GM12801 (cell line): ENCODE measurements around the gene ARHGAP42.

Source experiments
- TF ChIP-seq, protein P1 (sequence below): IDR thresholded peaks from one replicate; pipeline ENCODE4 v1.5.1; 2011; ENCODE audit warnings: control low read depth; ENCODE audit not compliant: insufficient read length; ENCODE audit errors: extremely low read depth

The ARHGAP42 gene

DNA sequence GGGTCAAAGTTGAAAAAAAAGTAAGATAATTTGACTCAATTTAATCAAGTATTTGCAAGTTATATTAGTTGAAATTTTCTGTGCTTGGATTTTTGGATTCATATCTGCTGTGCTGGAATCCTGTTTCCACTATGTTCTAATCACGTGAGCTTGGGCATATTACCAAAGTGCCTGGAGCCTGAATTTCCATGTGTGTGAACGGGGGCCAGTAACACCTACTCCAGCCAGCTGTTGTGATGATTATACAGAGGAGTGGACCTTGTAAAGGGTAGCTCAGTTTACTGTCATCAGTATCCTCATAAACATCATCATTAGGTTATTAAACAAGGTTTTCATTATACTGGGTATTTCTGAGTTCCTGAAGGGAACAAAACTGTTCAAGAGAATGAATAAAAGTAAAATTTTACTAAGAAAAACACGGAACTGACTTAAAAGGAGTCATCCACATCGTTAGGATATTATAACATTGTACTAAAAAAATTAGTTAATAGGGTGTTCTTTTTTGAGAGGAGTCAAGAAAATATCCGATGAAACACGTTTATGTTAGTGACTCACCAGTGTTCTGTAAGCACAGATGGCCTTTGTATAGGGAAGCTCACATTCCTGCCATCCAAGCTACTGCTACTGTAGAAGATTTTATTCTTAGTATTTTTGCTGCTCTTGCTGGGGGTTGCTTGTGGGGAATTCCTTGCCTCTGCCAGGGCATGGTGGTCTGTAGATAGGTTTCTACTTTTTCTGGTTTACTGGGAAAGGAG lies 144.1 kb downstream of the ARHGAP42 start:
- TF ChIP-seq, protein P1, sequence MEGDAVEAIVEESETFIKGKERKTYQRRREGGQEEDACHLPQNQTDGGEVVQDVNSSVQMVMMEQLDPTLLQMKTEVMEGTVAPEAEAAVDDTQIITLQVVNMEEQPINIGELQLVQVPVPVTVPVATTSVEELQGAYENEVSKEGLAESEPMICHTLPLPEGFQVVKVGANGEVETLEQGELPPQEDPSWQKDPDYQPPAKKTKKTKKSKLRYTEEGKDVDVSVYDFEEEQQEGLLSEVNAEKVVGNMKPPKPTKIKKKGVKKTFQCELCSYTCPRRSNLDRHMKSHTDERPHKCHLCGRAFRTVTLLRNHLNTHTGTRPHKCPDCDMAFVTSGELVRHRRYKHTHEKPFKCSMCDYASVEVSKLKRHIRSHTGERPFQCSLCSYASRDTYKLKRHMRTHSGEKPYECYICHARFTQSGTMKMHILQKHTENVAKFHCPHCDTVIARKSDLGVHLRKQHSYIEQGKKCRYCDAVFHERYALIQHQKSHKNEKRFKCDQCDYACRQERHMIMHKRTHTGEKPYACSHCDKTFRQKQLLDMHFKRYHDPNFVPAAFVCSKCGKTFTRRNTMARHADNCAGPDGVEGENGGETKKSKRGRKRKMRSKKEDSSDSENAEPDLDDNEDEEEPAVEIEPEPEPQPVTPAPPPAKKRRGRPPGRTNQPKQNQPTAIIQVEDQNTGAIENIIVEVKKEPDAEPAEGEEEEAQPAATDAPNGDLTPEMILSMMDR = no peak

DNA sequence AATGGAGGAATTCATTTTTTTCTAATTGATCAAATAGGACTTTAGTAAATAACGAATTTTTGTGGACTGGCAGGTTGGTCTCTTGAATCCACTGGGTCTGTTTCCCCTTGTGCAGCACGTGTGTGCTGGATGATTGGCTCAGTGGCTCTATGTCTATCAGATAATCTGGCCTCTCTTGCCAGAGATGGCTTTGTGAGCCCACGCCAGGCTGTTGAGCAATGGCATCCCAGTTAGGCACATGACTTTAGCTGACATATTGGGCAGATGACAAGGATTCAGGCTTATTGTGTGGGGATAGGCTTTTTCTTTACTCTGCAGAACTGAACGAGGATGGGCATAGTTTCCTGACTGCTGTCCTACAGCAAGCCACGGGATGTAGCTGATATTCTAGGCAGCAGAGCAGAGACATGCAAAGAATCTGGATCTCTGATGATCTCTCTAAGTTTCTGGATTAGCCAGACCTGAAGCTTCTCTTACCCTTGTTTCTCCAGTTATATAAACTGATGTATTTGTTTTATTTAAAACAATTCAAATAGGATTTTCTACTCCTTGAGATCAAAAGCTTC lies 144.9 kb downstream of the ARHGAP42 start:
- TF ChIP-seq, protein P1 = no peak

DNA sequence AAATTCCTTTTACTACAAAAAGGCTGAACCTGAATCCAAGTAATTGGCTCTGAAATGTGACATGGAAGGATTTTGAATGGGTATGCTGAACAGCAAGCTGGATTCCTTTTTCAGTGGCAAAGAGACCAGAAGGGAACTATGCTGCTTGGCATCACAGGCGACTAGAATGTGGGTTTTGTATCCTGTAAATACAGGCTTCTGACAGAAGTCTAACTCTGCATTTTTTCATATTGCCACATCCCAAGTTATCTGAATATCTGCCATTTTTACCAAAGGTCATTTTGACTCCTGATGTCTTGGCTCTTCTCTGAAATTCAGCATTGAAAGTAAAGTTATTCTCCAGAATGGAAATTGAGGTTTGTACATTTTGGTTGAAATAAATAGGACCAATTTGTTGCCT lies 145.7 kb downstream of the ARHGAP42 start:
- TF ChIP-seq, protein P1 = no peak

DNA sequence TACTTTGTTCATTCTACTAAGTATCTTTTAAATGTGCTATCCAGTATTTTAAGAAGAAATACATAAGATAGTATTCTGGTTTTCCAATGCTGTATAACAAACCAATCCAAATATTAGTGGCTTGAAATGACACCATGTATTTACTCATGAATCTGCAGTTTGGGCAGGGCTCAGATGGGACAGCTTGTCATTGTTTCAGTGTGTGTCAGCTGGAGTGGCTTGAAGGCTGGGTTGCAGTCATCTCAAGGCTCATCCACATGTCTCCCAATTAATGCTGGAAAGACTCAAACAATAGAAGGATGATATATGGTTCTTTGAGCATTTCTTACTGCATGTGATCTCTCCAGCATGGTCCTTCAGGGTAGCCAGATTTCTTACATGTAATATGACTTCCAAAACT lies 146.2 kb downstream of the ARHGAP42 start:
- TF ChIP-seq, protein P1 = no peak

DNA sequence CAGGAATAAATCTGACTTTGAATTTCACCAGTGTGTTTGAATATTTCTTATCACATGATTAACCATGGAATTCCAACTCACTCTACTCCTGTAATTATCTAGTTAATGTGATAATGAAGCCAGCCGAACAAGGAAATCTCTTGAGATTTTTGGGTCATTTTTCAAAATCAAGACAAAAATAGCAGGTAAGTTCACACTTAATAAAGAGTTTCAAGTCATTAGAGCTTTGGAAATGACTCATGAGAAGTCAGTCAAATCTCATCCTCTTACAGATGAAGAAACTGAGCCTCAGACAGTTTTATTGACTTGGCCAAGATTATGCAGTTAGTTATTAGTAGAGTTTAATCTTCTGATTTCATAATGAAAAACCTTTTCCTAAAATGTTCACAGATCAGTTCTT lies 148.8 kb downstream of the ARHGAP42 start:
- TF ChIP-seq, protein P1 = no peak

DNA sequence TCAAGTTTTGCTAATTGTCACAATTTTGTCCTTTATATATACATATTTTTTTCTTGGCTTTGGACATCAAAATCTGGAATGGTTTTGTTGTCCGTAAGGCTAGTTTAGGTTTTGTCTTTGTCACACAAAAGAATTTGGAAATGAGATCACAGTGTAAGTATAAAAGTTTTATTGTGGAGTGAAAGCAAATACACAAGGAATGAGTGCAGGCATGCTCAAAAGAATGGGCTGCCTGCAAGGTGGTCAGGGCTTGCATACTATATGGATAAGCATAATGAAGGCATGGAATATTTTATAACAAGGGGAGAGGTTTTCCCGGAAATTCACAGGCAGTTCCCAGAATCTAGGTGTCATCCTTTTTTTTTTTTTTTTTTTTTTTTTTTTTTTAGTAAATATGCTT lies 150.2 kb downstream of the ARHGAP42 start:
- TF ChIP-seq, protein P1 = no peak

DNA sequence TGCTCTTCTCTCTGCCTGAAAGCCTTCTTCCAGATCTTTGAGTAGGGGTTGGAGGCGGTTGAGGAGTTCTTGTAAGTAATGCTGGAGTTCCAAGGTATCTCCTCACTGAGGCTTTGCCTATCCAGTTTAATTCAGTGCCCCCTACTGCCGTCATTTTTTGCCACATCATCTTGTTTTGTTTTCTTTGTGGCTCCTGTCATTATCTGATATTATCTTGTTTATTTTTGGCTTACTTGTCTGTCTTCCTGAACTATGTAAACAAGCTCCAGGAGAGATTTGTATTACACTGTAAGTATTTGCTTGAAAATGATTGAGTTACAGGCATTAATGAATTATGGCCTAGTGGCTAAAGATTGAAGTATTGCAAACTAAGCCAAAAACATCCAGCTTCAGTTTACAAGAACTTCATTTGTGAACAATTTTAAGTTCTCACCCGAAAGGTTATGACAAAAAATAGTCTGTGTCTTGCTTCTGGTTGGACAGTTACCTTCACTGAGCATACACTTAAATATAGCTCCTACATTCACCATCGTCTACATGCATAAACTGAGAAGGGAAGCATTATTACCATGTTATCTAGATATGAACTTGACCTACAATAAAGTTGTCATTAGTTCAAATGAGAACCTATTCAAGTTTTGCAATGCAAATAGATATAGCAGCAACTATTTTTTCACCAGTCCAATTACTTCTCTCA lies 154.8 kb downstream of the ARHGAP42 start:
- TF ChIP-seq, protein P1 = no peak
